ENCODE results near the gene EEFSEC. TPM values are rescaled to one million over a fixed set of nuclear protein-coding genes. Genes with fewer than 3 reads are reported as not detected.

EEFSEC gene
- total RNA-seq, 1 donor from 2014 or later: 6.1 TPM

DNA sequence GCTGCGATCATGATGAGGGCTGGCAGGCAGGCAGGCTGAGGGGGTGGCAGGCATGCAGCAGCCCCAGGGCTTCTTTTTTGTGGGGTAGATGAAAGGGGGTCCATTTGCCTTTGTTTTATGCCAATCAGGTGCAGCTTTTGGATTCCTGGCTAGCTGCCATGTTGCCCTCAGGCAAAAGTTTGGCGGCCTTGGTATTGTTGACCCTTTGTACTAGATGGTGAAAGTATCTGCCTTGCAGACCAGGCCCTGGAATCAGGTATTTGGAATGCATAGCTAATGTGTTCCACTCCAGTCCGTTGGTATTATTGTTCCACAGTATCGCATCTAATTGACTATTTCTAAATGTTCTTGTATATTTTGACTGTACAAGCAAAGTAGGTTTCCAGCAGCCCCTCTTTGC, 35.0 kb downstream of the EEFSEC start:
- H3K27me3 Mint-ChIP-seq (ENCODE audit: low read depth, unreplicated experiment): peaks cover 2% of the 10 kb centered on the region
- Histone ChIP-seq H3K4me1 (ENCODE audit: insufficient read depth, low read length) (no peaks in the 10 kb centered on the region), H3K36me3 (ENCODE audit: insufficient read depth, low read length) (no peaks in the 10 kb centered on the region), H2AFZ (ENCODE audit: low read depth, low read length) (no peak overlapping the region), H3K79me2 (ENCODE audit: insufficient read depth, low read length) (no peaks in the 10 kb centered on the region), H3K4me2 (ENCODE audit: low read length) (peak overlapping the region; percentile 19), H3K4me3 (ENCODE audit: insufficient read depth, low read depth, low read length) (no peak overlapping the region), H3K9ac (ENCODE audit: low read length) (no peak overlapping the region), H3K27ac (ENCODE audit: low read depth, low read length) (no peak overlapping the region), H4K20me1 (ENCODE audit: insufficient read depth, low read length) (peaks cover 16% of the 10 kb centered on the region), H3K27me3 (ENCODE audit: insufficient read depth, low read length) (no peaks in the 10 kb centered on the region), H3K9me3 (ENCODE audit: insufficient read depth, low read depth, low read length) (no peaks in the 10 kb centered on the region)
- H3K27ac Mint-ChIP-seq (ENCODE audit: unreplicated experiment): no peak overlapping the region
- H3K4me3 Mint-ChIP-seq (ENCODE audit: unreplicated experiment): no peak overlapping the region
- TF ChIP-seq, protein P1, sequence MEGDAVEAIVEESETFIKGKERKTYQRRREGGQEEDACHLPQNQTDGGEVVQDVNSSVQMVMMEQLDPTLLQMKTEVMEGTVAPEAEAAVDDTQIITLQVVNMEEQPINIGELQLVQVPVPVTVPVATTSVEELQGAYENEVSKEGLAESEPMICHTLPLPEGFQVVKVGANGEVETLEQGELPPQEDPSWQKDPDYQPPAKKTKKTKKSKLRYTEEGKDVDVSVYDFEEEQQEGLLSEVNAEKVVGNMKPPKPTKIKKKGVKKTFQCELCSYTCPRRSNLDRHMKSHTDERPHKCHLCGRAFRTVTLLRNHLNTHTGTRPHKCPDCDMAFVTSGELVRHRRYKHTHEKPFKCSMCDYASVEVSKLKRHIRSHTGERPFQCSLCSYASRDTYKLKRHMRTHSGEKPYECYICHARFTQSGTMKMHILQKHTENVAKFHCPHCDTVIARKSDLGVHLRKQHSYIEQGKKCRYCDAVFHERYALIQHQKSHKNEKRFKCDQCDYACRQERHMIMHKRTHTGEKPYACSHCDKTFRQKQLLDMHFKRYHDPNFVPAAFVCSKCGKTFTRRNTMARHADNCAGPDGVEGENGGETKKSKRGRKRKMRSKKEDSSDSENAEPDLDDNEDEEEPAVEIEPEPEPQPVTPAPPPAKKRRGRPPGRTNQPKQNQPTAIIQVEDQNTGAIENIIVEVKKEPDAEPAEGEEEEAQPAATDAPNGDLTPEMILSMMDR (IDR thresholded peaks at IDR 0.05; ENCODE audit: insufficient read depth, low read depth, low read length): no peak
- TF ChIP-seq EZH2 (IDR thresholded peaks at IDR 0.05; ENCODE audit: insufficient read depth, low read length): no peak
- no peaks in the 10 kb centered on the region for H3K9me3 Mint-ChIP-seq (ENCODE audit: unreplicated experiment)
- DNase-seq (ENCODE audit: low read depth) (peak; percentile 4), FAIRE-seq (no peak)
- H3K4me1 Mint-ChIP-seq (ENCODE audit: low read depth, unreplicated experiment): peaks cover 2% of the 10 kb centered on the region
- H3K36me3 Mint-ChIP-seq (ENCODE audit: low read depth, unreplicated experiment): no peaks in the 10 kb centered on the region

DNA sequence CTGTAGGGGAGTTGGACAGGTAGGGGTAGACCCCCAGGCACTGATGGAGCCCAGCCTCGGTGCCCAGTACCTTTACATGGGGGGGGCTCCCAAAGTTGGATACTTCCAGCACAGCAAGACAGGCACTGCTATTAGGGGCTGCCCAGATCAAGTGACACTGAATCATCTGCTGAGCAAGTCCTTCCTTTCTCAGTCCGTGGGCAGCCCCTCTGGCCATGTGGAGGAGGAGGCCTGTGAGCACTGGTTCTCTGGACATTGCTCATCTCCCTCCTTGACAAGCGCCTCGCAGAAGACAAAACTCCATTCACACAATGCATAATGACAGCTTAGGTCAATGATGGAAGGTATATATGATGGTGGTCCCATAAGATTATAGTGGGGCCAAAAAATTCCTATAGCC, 35.7 kb downstream of the EEFSEC start:
- no peaks in the 10 kb centered on the region for H3K27me3 ChIP-seq (ENCODE audit: insufficient read depth, low read length)
- no peak overlapping the region for H3K27ac ChIP-seq (ENCODE audit: low read depth, low read length)
- Mint-ChIP-seq H3K9me3 (ENCODE audit: unreplicated experiment) (no peaks in the 10 kb centered on the region), H3K36me3 (ENCODE audit: low read depth, unreplicated experiment) (no peaks in the 10 kb centered on the region), H3K27ac (ENCODE audit: unreplicated experiment) (no peak overlapping the region), H3K4me1 (ENCODE audit: low read depth, unreplicated experiment) (peaks cover 2% of the 10 kb centered on the region), H3K4me3 (ENCODE audit: unreplicated experiment) (no peak overlapping the region), H3K27me3 (ENCODE audit: low read depth, unreplicated experiment) (peaks cover 2% of the 10 kb centered on the region)
- H3K4me3 ChIP-seq (ENCODE audit: insufficient read depth, low read depth, low read length): no peak overlapping the region
- FAIRE-seq (no peak), DNase-seq (ENCODE audit: low read depth) (peak; percentile 8)
- no peak for TF ChIP-seq EZH2 (IDR thresholded peaks at IDR 0.05; ENCODE audit: insufficient read depth, low read length)
- TF ChIP-seq, protein P1 (IDR thresholded peaks at IDR 0.05; ENCODE audit: insufficient read depth, low read depth, low read length): no peak
- no peak overlapping the region for H3K9ac ChIP-seq (ENCODE audit: low read length)
- H3K4me2 ChIP-seq (ENCODE audit: low read length): no peak overlapping the region
- H2AFZ ChIP-seq (ENCODE audit: low read depth, low read length): no peak overlapping the region
- H3K9me3 ChIP-seq (ENCODE audit: insufficient read depth, low read depth, low read length): no peaks in the 10 kb centered on the region
- peaks cover 16% of the 10 kb centered on the region for H4K20me1 ChIP-seq (ENCODE audit: insufficient read depth, low read length)
- H3K79me2 ChIP-seq (ENCODE audit: insufficient read depth, low read length): no peaks in the 10 kb centered on the region
- no peaks in the 10 kb centered on the region for H3K36me3 ChIP-seq (ENCODE audit: insufficient read depth, low read length)
- no peaks in the 10 kb centered on the region for H3K4me1 ChIP-seq (ENCODE audit: insufficient read depth, low read length)

DNA sequence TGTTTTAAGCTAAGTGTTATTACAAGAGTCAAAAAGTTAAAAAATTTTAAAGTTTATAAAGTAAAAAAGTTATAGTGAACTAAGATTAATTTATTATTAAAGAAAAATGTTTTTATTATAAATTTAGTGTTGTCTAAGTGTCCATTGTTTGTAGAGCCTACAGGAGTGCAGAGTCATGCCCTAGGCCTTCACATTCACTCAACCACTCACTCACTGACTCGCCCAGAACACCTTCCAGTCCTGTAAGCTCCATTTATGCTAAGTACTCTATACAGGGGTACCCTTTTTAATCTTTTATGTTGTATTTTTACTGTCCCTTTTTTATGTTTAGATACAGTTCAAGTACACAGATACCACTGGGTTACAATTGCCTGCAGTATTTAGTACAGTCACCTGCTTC, 37.2 kb downstream of the EEFSEC start:
- Mint-ChIP-seq H3K9me3 (ENCODE audit: unreplicated experiment) (no peaks in the 10 kb centered on the region), H3K4me3 (ENCODE audit: unreplicated experiment) (no peak overlapping the region), H3K27ac (ENCODE audit: unreplicated experiment) (no peak overlapping the region), H3K27me3 (ENCODE audit: low read depth, unreplicated experiment) (peaks cover 2% of the 10 kb centered on the region), H3K36me3 (ENCODE audit: low read depth, unreplicated experiment) (no peaks in the 10 kb centered on the region), H3K4me1 (ENCODE audit: low read depth, unreplicated experiment) (peaks cover 2% of the 10 kb centered on the region)
- no peak for FAIRE-seq
- Histone ChIP-seq H3K36me3 (ENCODE audit: insufficient read depth, low read length) (no peaks in the 10 kb centered on the region), H3K9ac (ENCODE audit: low read length) (no peak overlapping the region), H2AFZ (ENCODE audit: low read depth, low read length) (no peak overlapping the region), H3K79me2 (ENCODE audit: insufficient read depth, low read length) (no peaks in the 10 kb centered on the region), H3K27ac (ENCODE audit: low read depth, low read length) (no peak overlapping the region), H3K4me1 (ENCODE audit: insufficient read depth, low read length) (no peaks in the 10 kb centered on the region), H3K9me3 (ENCODE audit: insufficient read depth, low read depth, low read length) (no peaks in the 10 kb centered on the region), H3K4me3 (ENCODE audit: insufficient read depth, low read depth, low read length) (no peak overlapping the region), H3K27me3 (ENCODE audit: insufficient read depth, low read length) (no peaks in the 10 kb centered on the region), H4K20me1 (ENCODE audit: insufficient read depth, low read length) (peaks cover 13% of the 10 kb centered on the region), H3K4me2 (ENCODE audit: low read length) (no peak overlapping the region)
- DNase-seq (ENCODE audit: low read depth): peak; percentile 36
- TF ChIP-seq, protein P1 (IDR thresholded peaks at IDR 0.05; ENCODE audit: insufficient read depth, low read depth, low read length): no peak
- TF ChIP-seq EZH2 (IDR thresholded peaks at IDR 0.05; ENCODE audit: insufficient read depth, low read length): no peak
